HEK293 (cell line): ENCODE results near the gene TMEM233.

Source experiments
- CTCF ChIA-PET: fragments of 350-600 bp; formaldehyde crosslinking; extraction: SDS; loops from one replicate; lab custom pipeline; 2021; ENCODE audit warnings: antibody characterized with exemption; lab: Yijun Ruan, JAX
- POLR2A ChIA-PET: fragments of 300-600 bp; formaldehyde crosslinking; extraction: SDS; loops from one replicate; lab custom pipeline; 2020; ENCODE audit warnings: antibody characterized with exemption, inconsistent platforms; lab: Yijun Ruan, JAX
- H3K27ac ChIP-seq: fragments of 200-500 bp; sonication (Bioruptor generic); 2 replicates; pipeline ENCODE4 v1.5.1; 2014; ENCODE audit warnings: low read depth, low read length, control low read depth, inconsistent platforms; ENCODE audit errors: extremely low read depth
- H3K36me3 ChIP-seq, 2 experiments: fragments of 200-500 bp in 1 of 2; sonication (Bioruptor generic) in 1 of 2; 1 replicate in 1 of 2; 2 replicates in 1 of 2; pipeline ENCODE4 v1.5.1; 2014 to 2017; ENCODE audit warnings: inconsistent platforms in 2 of 2, low read length in 2 of 2; ENCODE audit not compliant: control insufficient read depth in 2 of 2, insufficient read depth in 1 of 2
- H3K4me1 ChIP-seq: fragments of 200-500 bp; sonication (Bioruptor generic); 2 replicates; pipeline ENCODE4 v1.5.1; 2014; ENCODE audit warnings: mild to moderate bottlenecking, low read length, inconsistent platforms; ENCODE audit not compliant: control insufficient read depth, insufficient read depth
- H3K4me3 ChIP-seq: 2 replicates; pipeline ENCODE4 v1.5.1; 2011; ENCODE audit warnings: low read depth, mild to moderate bottlenecking, control low read depth, low read length, moderate library complexity
- H3K9me3 ChIP-seq: fragments of 200-500 bp; sonication (Bioruptor generic); 2 replicates; pipeline ENCODE4 v1.5.1; 2014; ENCODE audit warnings: low read depth, low read length, inconsistent platforms; ENCODE audit not compliant: control insufficient read depth, insufficient read depth
- GLIS2 ChIP-seq: fragments of 450-650 bp; formaldehyde crosslinking; IDR thresholded peaks from 2 replicates; pipeline ENCODE4 v1.5.1; 2016; ENCODE audit warnings: missing biosample characterization, missing genetic modification characterization
- HOXC10 ChIP-seq: sonication (generic); formaldehyde crosslinking; IDR thresholded peaks from 2 replicates; pipeline ENCODE4 v1.8.1; 2023; ENCODE audit warnings: mild to moderate bottlenecking, missing genetic modification reagents
- ZNF140 ChIP-seq: fragments of 450-650 bp; formaldehyde crosslinking; IDR thresholded peaks from 2 replicates; pipeline ENCODE4 v1.5.1; 2016; ENCODE audit warnings: missing biosample characterization, missing genetic modification characterization
- ZNF2 ChIP-seq: fragments of 450-650 bp; formaldehyde crosslinking; IDR thresholded peaks from 2 replicates; pipeline ENCODE4 v1.5.1; 2016; ENCODE audit warnings: missing biosample characterization, missing genetic modification characterization
- ZNF223 ChIP-seq: fragments of 450-650 bp; formaldehyde crosslinking; IDR thresholded peaks from 2 replicates; pipeline ENCODE4 v1.5.1; 2016; ENCODE audit warnings: missing biosample characterization, missing genetic modification characterization
- ZNF37A ChIP-seq: fragments of 450-650 bp; IDR thresholded peaks from 2 replicates; pipeline ENCODE4 v1.5.1; 2018; ENCODE audit warnings: missing biosample characterization, missing genetic modification characterization
- ZNF555 ChIP-seq: fragments of 450-650 bp; formaldehyde crosslinking; conservative IDR thresholded peaks from 2 replicates; pipeline ENCODE4 v1.5.1; 2017; ENCODE audit warnings: missing biosample characterization, mild to moderate bottlenecking, missing genetic modification characterization, inconsistent platforms
- ZNF558 ChIP-seq: fragments of 450-650 bp; formaldehyde crosslinking; IDR thresholded peaks from 2 replicates; pipeline ENCODE4 v1.5.1; 2016; ENCODE audit warnings: missing biosample characterization, missing genetic modification characterization
- ZNF610 ChIP-seq: fragments of 450-650 bp; formaldehyde crosslinking; IDR thresholded peaks from 2 replicates; pipeline ENCODE4 v1.5.1; 2016; ENCODE audit warnings: missing biosample characterization, missing genetic modification characterization, borderline replicate concordance
- ZNF621 ChIP-seq: fragments of 450-650 bp; formaldehyde crosslinking; IDR thresholded peaks from 2 replicates; pipeline ENCODE4 v1.5.1; 2017; ENCODE audit warnings: missing biosample characterization, missing genetic modification characterization
- ZSCAN30 ChIP-seq: fragments of 450-650 bp; IDR thresholded peaks from 2 replicates; pipeline ENCODE4 v1.5.1; 2018; ENCODE audit warnings: missing biosample characterization, mild to moderate bottlenecking, missing genetic modification characterization, moderate library complexity
- TF ChIP-seq, protein P1 (sequence below): fragments of 450-650 bp; formaldehyde crosslinking; IDR thresholded peaks from 2 replicates; pipeline ENCODE4 v1.5.1; 2016; ENCODE audit warnings: missing biosample characterization, missing genetic modification characterization
- TF ChIP-seq, protein P2 (sequence below): fragments of 450-650 bp; formaldehyde crosslinking; IDR thresholded peaks from 2 replicates; pipeline ENCODE4 v1.5.1; 2016; ENCODE audit warnings: missing biosample characterization, missing genetic modification characterization, low read depth
- TF ChIP-seq, protein P3 (sequence below): fragments of 450-650 bp; formaldehyde crosslinking; IDR thresholded peaks from 2 replicates; pipeline ENCODE4 v1.5.1; 2016; ENCODE audit warnings: missing biosample characterization, missing genetic modification characterization, borderline replicate concordance
- TF ChIP-seq, protein P4 (sequence below): fragments of 450-650 bp; formaldehyde crosslinking; IDR thresholded peaks from 2 replicates; pipeline ENCODE4 v1.5.1; 2017; ENCODE audit warnings: missing biosample characterization, missing genetic modification characterization
- TF ChIP-seq, protein P5 (sequence below): fragments of 450-650 bp; formaldehyde crosslinking; conservative IDR thresholded peaks from 2 replicates; pipeline ENCODE4 v1.5.1; 2016; ENCODE audit warnings: low read depth, missing biosample characterization, missing genetic modification characterization

TMEM233 gene

DNA sequence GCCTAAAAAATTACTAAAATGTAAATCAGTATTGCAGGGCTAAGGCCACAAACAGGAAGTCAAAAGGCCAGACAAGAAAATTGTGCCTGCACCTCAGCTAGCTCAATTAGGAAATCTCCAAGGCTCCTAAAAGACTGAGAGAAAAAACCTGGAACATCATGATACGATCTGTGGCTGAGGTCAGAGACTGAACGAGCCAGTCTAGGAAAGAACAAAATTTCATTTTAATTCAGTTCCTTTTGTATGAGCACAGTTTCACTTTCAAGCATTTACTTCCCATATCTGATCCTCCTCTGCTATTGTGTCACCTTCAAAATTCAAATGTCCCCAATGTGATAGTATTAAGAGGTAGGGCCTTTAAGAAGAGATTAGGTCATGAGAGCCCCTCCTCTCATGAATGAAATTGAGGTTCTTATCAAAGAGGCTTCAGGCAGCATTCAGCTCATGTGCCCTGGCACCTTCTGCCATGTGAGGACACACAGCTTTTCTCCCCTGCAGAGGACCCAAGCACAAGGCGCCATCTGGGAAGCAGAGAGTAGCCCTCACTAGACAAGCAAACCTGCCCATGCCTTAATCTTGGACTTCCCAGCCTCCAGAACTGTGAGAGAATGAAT is 89.2 kb downstream of the TMEM233 start:
- Histone ChIP-seq H3K27ac (no peak overlapping the region), H3K9me3 (no peaks in the 10 kb centered on the region), H3K4me3 (no peak overlapping the region), H3K36me3 (peaks cover 16 to 60% of the 10 kb centered on the region in 2 experiments), H3K4me1 (no peaks in the 10 kb centered on the region)
- ChIA-PET CTCF (interaction anchor here (0.6 kb wide), 1 partner anchor 24 kb away, joined by 4 read pairs; no protein-coding TSS in a partner anchor), POLR2A (interaction anchor here (0.6 kb wide), 1 partner anchor 85 kb away, joined by 3 read pairs; no protein-coding TSS in a partner anchor)
- TF ChIP-seq ZSCAN30 (tag by site-specific recombination) (no peak), ZNF2 (tag by site-specific recombination) (no peak), ZNF558 (no peak), ZNF610 (tag by site-specific recombination) (no peak), ZNF37A (tag by site-specific recombination) (no peak), HOXC10 (CRISPR knock-in tag) (no peak), ZNF555 (tag by site-specific recombination) (no peak), GLIS2 (tag by site-specific recombination) (no peak), ZNF223 (no peak)
- TF ChIP-seq, protein P1, sequence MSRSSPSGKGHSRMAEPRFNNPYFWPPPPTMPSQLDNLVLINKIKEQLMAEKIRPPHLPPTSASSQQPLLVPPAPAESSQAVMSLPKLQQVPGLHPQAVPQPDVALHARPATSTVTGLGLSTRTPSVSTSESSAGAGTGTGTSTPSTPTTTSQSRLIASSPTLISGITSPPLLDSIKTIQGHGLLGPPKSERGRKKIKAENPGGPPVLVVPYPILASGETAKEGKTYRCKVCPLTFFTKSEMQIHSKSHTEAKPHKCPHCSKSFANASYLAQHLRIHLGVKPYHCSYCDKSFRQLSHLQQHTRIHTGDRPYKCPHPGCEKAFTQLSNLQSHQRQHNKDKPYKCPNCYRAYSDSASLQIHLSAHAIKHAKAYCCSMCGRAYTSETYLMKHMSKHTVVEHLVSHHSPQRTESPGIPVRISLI (tag by site-specific recombination), result no peak
- TF ChIP-seq, protein P2, sequence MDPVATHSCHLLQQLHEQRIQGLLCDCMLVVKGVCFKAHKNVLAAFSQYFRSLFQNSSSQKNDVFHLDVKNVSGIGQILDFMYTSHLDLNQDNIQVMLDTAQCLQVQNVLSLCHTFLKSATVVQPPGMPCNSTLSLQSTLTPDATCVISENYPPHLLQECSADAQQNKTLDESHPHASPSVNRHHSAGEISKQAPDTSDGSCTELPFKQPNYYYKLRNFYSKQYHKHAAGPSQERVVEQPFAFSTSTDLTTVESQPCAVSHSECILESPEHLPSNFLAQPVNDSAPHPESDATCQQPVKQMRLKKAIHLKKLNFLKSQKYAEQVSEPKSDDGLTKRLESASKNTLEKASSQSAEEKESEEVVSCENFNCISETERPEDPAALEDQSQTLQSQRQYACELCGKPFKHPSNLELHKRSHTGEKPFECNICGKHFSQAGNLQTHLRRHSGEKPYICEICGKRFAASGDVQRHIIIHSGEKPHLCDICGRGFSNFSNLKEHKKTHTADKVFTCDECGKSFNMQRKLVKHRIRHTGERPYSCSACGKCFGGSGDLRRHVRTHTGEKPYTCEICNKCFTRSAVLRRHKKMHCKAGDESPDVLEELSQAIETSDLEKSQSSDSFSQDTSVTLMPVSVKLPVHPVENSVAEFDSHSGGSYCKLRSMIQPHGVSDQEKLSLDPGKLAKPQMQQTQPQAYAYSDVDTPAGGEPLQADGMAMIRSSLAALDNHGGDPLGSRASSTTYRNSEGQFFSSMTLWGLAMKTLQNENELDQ (tag by site-specific recombination), result no peak
- TF ChIP-seq, protein P3, sequence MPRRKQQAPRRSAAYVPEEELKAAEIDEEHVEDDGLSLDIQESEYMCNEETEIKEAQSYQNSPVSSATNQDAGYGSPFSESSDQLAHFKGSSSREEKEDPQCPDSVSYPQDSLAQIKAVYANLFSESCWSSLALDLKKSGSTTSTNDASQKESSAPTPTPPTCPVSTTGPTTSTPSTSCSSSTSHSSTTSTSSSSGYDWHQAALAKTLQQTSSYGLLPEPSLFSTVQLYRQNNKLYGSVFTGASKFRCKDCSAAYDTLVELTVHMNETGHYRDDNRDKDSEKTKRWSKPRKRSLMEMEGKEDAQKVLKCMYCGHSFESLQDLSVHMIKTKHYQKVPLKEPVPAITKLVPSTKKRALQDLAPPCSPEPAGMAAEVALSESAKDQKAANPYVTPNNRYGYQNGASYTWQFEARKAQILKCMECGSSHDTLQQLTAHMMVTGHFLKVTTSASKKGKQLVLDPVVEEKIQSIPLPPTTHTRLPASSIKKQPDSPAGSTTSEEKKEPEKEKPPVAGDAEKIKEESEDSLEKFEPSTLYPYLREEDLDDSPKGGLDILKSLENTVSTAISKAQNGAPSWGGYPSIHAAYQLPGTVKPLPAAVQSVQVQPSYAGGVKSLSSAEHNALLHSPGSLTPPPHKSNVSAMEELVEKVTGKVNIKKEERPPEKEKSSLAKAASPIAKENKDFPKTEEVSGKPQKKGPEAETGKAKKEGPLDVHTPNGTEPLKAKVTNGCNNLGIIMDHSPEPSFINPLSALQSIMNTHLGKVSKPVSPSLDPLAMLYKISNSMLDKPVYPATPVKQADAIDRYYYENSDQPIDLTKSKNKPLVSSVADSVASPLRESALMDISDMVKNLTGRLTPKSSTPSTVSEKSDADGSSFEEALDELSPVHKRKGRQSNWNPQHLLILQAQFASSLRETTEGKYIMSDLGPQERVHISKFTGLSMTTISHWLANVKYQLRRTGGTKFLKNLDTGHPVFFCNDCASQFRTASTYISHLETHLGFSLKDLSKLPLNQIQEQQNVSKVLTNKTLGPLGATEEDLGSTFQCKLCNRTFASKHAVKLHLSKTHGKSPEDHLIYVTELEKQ (tag by site-specific recombination), result no peak

DNA sequence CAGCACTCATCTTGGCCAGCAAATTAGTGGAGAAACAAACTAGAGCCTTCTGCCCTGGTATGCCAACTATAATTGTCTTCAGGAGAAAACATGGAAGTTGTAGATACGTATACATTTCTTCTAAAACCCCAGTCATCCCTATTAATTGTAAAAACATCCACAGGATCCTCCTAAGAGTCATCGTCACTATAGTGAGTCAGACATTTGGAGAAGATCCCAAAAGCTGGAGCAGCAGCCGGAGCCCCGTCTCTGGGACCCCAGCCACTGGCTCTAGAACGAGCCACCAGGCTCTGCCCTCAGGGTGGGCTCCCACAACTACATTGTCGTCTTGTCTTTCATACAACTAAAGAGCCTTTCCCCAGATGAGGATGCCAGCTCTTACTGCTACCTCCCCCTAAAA is 89.8 kb downstream of the TMEM233 start:
- Histone ChIP-seq H3K36me3 (peaks cover 9 to 60% of the 10 kb centered on the region in 2 experiments; a peak in 2 of 3 replicates), H3K9me3 (no peaks in the 10 kb centered on the region), H3K4me1 (no peaks in the 10 kb centered on the region), H3K4me3 (no peak overlapping the region), H3K27ac (no peak overlapping the region)
- no peak for TF ChIP-seq ZNF621 (tag by site-specific recombination)
- TF ChIP-seq, protein P4, sequence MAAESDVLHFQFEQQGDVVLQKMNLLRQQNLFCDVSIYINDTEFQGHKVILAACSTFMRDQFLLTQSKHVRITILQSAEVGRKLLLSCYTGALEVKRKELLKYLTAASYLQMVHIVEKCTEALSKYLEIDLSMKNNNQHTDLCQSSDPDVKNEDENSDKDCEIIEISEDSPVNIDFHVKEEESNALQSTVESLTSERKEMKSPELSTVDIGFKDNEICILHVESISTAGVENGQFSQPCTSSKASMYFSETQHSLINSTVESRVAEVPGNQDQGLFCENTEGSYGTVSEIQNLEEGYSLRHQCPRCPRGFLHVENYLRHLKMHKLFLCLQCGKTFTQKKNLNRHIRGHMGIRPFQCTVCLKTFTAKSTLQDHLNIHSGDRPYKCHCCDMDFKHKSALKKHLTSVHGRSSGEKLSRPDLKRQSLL (tag by site-specific recombination), result peak; percentile 67
- no peak for TF ChIP-seq ZNF140 (tag by site-specific recombination)
- TF ChIP-seq, protein P5, sequence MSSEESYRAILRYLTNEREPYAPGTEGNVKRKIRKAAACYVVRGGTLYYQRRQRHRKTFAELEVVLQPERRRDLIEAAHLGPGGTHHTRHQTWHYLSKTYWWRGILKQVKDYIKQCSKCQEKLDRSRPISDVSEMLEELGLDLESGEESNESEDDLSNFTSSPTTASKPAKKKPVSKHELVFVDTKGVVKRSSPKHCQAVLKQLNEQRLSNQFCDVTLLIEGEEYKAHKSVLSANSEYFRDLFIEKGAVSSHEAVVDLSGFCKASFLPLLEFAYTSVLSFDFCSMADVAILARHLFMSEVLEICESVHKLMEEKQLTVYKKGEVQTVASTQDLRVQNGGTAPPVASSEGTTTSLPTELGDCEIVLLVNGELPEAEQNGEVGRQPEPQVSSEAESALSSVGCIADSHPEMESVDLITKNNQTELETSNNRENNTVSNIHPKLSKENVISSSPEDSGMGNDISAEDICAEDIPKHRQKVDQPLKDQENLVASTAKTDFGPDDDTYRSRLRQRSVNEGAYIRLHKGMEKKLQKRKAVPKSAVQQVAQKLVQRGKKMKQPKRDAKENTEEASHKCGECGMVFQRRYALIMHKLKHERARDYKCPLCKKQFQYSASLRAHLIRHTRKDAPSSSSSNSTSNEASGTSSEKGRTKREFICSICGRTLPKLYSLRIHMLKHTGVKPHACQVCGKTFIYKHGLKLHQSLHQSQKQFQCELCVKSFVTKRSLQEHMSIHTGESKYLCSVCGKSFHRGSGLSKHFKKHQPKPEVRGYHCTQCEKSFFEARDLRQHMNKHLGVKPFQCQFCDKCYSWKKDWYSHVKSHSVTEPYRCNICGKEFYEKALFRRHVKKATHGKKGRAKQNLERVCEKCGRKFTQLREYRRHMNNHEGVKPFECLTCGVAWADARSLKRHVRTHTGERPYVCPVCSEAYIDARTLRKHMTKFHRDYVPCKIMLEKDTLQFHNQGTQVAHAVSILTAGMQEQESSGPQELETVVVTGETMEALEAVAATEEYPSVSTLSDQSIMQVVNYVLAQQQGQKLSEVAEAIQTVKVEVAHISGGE, result no peak
- CTCF ChIA-PET, result no interaction called here
- POLR2A ChIA-PET, result no interaction called here
